Esophagus squamous epithelium (tissue), 4 donors: Measurements from ENCODE around the gene UBE2E1.

Source experiments
- CTCF ChIP-seq, 6 experiments: fragments of 450-650 bp in 4 of 6; fragments of 200-600 bp in 2 of 6; sonication (generic) in 2 of 6; IDR thresholded peaks; one replicate each; pipeline ENCODE4 v1.5.1; 2016 to 2019; ENCODE audit warnings: antibody characterized with exemption in 6 of 6, mild to moderate bottlenecking in 4 of 6, moderate library complexity in 4 of 6
- POLR2A ChIP-seq, 4 donors: fragments of 450-650 bp; IDR thresholded peaks; one replicate each; pipeline ENCODE4 v1.6.1; 2017; ENCODE audit warnings: antibody characterized with exemption in 4 of 4, mild to moderate bottlenecking in 4 of 4, moderate library complexity in 3 of 4

GRCh38 chr3:23888617-23889228 is 83.0 kb downstream of the UBE2E1 start:
- TF ChIP-seq CTCF (IDR thresholded peaks at IDR 0.05): peak; percentile 33 to 93 (median 87)
- no peak for TF ChIP-seq POLR2A (IDR thresholded peaks at IDR 0.05)
